GM19395 (cell line): ENCODE measurements around the gene CMTM4.
"Not testable (repeated sequence)": the region's sequence is repeated elsewhere in the genome, so short reads cannot be mapped to it uniquely, and the experiment has no call there.

Experiments used
- ATAC-seq: cut with Tn5 transposase; IDR thresholded peaks from one replicate; pipeline ENCODE4 v1.9.1; 2021; ENCODE audit warnings: mild to moderate bottlenecking, moderate library complexity; ENCODE audit not compliant: unreplicated experiment

Gene CMTM4

GRCh38 chr16:66596986-66597848 is 99.3 kb downstream of the CMTM4 start:
- ATAC-seq: peak; percentile 61

- ATAC-seq: not testable (repeated sequence)
These were observed 100.0 kb downstream of the CMTM4 start for GRCh38 chr16:66596559-66596958.

GRCh38 chr16:66594739-66595138 is 101.8 kb downstream of the CMTM4 start:
- no peak for ATAC-seq

- ATAC-seq: no peak
These were observed 103.7 kb downstream of the CMTM4 start for GRCh38 chr16:66592814-66593213.

- no peak for ATAC-seq
These were observed 104.3 kb downstream of the CMTM4 start for GRCh38 chr16:66592241-66592640.

- ATAC-seq: no peak
These were observed 105.5 kb downstream of the CMTM4 start for GRCh38 chr16:66591018-66591417.

GRCh38 chr16:66590322-66590721 is 106.2 kb downstream of the CMTM4 start:
- peak; percentile 64 for ATAC-seq

GRCh38 chr16:66588981-66589713 is 107.4 kb downstream of the CMTM4 start:
- peak; percentile 75 for ATAC-seq

- ATAC-seq: no peak
These were observed 108.5 kb downstream of the CMTM4 start for GRCh38 chr16:66587881-66588600.

GRCh38 chr16:66585481-66586239 is 110.9 kb downstream of the CMTM4 start:
- ATAC-seq: no peak

GRCh38 chr16:66581246-66581952 is 115.1 kb downstream of the CMTM4 start:
- no peak for ATAC-seq

GRCh38 chr16:66580605-66581209 is 115.8 kb downstream of the CMTM4 start:
- ATAC-seq: no peak

- no peak for ATAC-seq
These were observed 117.7 kb downstream of the CMTM4 start, which contains the start of gene CMTM2 for GRCh38 chr16:66578651-66579531. Gene CMTM2 (plus strand): TSS chr16:66579463. CDS start chr16:66579608, 145 bp downstream.

GRCh38 chr16:66576296-66576695 is 120.2 kb downstream of the CMTM4 start:
- no peak for ATAC-seq

- ATAC-seq: no peak
These were observed 121.5 kb downstream of the CMTM4 start for GRCh38 chr16:66575060-66575459.

GRCh38 chr16:66574531-66574930 is 122.0 kb downstream of the CMTM4 start:
- ATAC-seq: no peak

GRCh38 chr16:66574081-66574480 is 122.5 kb downstream of the CMTM4 start:
- ATAC-seq: no peak

GRCh38 chr16:66572356-66572755 is 124.2 kb downstream of the CMTM4 start:
- no peak for ATAC-seq
